ENCODE results near the gene BRD4. TPM values are rescaled to one million over a fixed set of nuclear protein-coding genes. Genes with fewer than 3 reads are reported as not detected.
A peak's percentile ranks its signal among the peaks of the same experiment; 100 is the strongest.

Gene BRD4
- total RNA-seq, 1 donor = 25.3 TPM

DNA sequence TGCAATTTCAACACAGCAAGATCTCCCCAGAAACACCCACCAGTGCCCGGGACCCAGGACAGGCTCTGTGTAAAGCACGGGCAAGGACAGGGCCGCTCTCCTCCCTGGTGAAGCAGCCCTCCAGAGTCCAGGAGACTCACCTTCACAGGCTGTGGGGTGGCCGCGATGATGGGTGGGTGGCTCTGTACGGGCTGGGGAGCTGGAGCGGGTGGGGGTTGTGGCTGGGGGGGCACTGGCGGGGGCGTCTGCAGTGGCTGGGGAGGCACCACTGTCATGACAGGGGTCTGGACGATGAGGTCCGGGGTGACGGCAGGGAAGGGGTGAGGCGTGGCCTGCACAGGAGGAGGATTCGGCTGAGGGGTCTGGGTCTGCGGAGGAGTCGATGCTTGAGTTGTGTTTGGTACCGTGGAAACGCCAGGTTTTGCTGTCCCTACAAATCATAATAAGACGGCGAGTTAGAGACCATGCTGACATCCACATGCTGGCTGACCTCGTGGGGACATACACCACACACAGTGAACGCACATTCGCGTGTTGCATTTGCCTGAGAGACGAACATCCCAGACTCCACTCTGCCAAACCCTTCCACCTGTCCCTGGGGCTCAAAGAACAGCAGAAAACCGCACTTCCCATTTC lies 67.0 kb downstream of the BRD4 start:
- DNase-seq (ENCODE audit: low read depth) = no peak
- TF ChIP-seq, protein P1, sequence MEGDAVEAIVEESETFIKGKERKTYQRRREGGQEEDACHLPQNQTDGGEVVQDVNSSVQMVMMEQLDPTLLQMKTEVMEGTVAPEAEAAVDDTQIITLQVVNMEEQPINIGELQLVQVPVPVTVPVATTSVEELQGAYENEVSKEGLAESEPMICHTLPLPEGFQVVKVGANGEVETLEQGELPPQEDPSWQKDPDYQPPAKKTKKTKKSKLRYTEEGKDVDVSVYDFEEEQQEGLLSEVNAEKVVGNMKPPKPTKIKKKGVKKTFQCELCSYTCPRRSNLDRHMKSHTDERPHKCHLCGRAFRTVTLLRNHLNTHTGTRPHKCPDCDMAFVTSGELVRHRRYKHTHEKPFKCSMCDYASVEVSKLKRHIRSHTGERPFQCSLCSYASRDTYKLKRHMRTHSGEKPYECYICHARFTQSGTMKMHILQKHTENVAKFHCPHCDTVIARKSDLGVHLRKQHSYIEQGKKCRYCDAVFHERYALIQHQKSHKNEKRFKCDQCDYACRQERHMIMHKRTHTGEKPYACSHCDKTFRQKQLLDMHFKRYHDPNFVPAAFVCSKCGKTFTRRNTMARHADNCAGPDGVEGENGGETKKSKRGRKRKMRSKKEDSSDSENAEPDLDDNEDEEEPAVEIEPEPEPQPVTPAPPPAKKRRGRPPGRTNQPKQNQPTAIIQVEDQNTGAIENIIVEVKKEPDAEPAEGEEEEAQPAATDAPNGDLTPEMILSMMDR (IDR thresholded peaks at IDR 0.05; ENCODE audit: insufficient read depth, low read length) = no peak
- H3K4me3 ChIP-seq (ENCODE audit: low read depth, low read length) = no peak overlapping the region

DNA sequence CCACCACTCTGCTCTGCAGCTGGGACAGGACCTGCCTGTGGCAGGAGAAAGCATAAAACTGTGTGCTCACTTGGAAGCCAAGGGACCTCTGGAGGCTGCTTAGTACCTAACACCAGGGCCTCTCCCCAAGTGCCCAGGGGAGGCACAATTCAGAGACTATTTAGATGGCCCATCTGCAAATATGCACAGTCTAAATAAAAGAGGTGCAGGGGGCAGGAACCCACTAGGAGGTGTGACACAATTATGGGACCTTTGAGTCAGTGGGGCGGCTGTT lies 67.5 kb downstream of the BRD4 start:
- no peak for DNase-seq (ENCODE audit: low read depth)
- TF ChIP-seq, protein P1 (IDR thresholded peaks at IDR 0.05; ENCODE audit: insufficient read depth, low read length) = no peak
- H3K4me3 ChIP-seq (ENCODE audit: low read depth, low read length) = no peak overlapping the region

DNA sequence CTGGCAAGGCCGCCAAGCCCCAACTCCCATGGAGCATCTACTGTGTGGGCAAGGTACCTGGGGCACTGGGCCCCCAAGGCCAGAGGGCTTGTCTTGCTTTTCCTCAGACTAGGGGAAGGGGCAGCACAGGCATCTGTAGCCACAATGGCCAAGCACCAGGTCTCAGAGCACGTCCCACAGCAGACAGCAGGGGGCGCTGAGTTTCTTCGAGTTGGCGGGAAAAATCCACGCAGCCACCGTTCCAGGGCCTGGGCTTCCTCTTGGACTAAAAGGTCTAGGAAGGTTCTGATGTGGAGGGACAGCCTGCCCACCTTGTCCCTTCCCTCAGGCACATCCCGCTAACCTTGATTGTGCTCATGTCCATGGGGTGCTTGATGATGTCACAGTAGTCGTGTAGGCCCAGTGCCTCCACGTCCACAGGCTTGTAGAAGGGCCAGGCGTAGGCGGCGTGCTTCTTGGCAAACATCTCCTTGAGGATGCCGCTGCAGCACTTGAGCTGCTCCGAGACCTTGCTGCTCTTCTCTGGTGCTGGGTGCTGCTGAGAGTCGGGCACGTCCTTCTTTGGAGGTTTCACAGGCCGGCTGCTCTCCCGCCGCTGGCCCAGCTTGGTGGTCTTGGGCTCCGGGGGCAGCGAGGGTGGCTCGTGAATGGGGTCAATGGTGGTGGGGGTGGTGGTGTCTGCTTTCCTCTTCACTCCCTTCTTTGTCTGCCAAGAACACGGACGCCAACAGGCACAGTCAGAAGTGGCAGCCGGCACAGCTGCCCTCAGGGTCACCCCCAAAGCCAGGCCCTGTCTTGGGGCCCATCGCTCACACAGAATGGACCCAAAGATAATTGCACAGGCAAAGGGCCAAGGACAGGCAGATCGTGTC lies 68.0 kb downstream of the BRD4 start:
- H3K4me3 ChIP-seq (ENCODE audit: low read depth, low read length) = no peak overlapping the region
- TF ChIP-seq, protein P1 (IDR thresholded peaks at IDR 0.05; ENCODE audit: insufficient read depth, low read length) = peak; percentile 81
- DNase-seq (ENCODE audit: low read depth) = peak; percentile 78

DNA sequence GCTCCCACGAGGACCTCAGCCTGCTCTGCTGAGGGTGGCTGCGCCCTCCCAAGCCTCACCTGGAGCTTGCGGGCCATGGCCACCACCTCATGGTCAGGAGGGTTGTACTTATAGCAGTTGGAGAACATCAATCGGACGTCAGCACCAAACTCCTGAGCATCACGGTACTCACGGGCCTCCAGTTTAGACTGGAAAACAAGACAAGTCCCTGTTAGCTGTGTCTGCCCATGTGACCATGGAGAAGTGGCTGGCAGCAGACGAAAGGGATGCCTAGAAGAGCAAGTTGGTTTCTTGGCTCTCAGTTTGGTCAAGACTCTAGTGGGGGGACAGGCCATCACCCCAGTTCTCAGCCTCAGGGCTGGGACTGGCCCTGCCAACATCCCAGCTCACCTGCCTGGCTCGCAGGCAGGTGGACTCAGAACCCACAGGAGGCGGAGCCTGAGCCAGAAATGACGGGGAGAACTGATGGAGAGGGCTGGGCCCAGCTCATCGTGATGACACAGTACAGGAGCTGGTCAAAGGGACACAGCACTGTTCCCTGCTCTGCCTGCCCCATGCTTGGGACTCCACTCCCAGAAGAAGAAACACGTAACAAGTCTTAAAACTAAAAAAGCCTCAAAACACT lies 68.9 kb downstream of the BRD4 start:
- DNase-seq (ENCODE audit: low read depth) = no peak
- H3K4me3 ChIP-seq (ENCODE audit: low read depth, low read length) = no peak overlapping the region
- TF ChIP-seq, protein P1 (IDR thresholded peaks at IDR 0.05; ENCODE audit: insufficient read depth, low read length) = no peak

DNA sequence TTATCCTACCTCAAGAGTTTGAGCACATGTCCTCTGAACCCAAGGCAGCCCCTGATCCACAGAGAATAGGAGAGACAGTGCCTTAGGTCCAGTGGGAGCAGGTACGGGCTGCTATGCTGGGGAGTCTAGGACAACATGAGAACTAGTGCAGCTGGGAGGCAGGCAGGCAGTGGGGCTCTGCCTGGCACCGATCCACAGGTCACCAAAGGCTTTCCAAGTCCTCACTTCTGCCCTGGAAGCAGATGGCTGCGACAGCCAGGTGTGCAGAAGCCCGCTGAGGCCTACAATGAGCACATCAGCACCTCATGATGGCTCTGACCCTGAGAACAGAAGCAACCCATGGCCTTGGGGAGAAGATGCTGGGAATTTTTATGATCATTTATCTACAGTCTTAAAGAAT lies 70.3 kb downstream of the BRD4 start:
- DNase-seq (ENCODE audit: low read depth) = no peak
- TF ChIP-seq, protein P1 (IDR thresholded peaks at IDR 0.05; ENCODE audit: insufficient read depth, low read length) = no peak
- no peak overlapping the region for H3K4me3 ChIP-seq (ENCODE audit: low read depth, low read length)

DNA sequence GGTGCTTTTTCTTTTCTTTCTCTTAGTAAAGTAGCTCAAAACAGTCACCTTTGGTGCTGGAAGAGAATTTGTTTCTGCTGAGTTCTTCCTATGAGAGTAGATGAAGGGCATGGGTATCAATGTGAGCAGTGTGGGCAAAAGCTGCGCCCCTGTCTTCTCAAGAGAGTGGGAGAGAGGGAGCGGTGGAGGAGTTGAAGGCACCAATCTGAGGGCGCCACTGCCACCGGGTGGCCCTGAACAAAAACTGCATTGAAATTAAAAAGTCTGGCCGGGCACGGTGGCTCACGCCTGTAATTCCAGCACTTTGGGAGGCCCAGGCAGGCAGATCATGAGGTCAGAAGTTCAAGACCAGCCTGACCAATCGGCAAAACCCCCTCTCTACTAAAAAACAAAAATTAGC lies 71.4 kb downstream of the BRD4 start:
- H3K4me3 ChIP-seq (ENCODE audit: low read depth, low read length) = no peak overlapping the region
- DNase-seq (ENCODE audit: low read depth) = no peak
- TF ChIP-seq, protein P1 (IDR thresholded peaks at IDR 0.05; ENCODE audit: insufficient read depth, low read length) = peak; percentile 28
